ENCODE data around the gene ARHGEF11. TPM values are rescaled to one million over a fixed set of nuclear protein-coding genes. Genes with fewer than 3 reads are reported as not detected.

The ARHGEF11 gene
- total and polyA plus RNA-seq, 2 donors (not counting 1 experiment from before 2014, with no cell fraction given): 1.0 to 4.6 TPM

DNA sequence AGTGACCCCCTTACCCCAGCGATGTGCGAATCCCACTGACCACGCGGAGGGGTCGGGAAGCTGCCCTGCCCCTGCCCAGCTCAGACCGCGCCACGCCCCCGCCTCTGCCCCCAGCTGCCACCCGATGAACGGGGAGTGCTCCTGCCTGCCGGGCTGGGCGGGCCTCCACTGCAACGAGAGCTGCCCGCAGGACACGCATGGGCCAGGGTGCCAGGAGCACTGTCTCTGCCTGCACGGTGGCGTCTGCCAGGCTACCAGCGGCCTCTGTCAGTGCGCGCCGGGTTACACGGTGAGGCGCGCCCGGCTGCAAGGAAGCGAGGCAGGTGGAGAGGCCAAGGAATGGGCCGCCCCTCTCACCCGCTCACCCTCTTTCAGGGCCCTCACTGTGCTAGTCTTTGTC lies 137.0 kb downstream of the ARHGEF11 start:
- CTCF ChIA-PET: no interaction called here
- Histone ChIP-seq H3K27ac (ENCODE audit: low read length in 2 of 2) (no peak overlapping the region), H3K4me1 (ENCODE audit: control insufficient read depth in 2 of 2, insufficient read depth in 2 of 2, low read length in 2 of 2) (no peaks in the 10 kb centered on the region), H3K4me2 (replicated peaks; ENCODE audit: low read depth, low read length, poor library complexity, severe bottlenecking) (no peak overlapping the region), H3K36me3 (replicated peaks in 1 of 2; ENCODE audit: control extremely low read depth in 1 of 2, control insufficient read depth in 1 of 2, extremely low read depth in 1 of 2, insufficient read depth in 2 of 2, low read length in 1 of 2) (no peaks in the 10 kb centered on the region), H3K79me2 (ENCODE audit: control insufficient read depth, insufficient read depth, low read length) (no peaks in the 10 kb centered on the region), H3K9ac (ENCODE audit: low read length) (no peak overlapping the region), H3K4me3 (ENCODE audit: control extremely low read depth in 1 of 5, extremely low read depth in 1 of 5, insufficient read depth in 1 of 5, low read depth in 2 of 5, low read length in 4 of 5) (no peak overlapping the region), H3K9me3 (ENCODE audit: control extremely low read depth in 1 of 3, control insufficient read depth in 2 of 3, insufficient read depth in 1 of 3, low read length in 2 of 3) (peaks cover 0 to 11% (median 0%) of the 10 kb centered on the region in 3 donors), H2AFZ (ENCODE audit: insufficient read depth, low read depth, low read length, poor library complexity, severe bottlenecking) (no peak overlapping the region), H3K27me3 (replicated peaks in 1 of 4; ENCODE audit: control extremely low read depth in 1 of 4, control insufficient read depth in 3 of 4, insufficient read depth in 4 of 4, low read length in 3 of 4) (peaks cover 0 to 21% (median 1%) of the 10 kb centered on the region in 4 experiments), H4K20me1 (ENCODE audit: control insufficient read depth, insufficient read depth, low read length, poor library complexity, severe bottlenecking) (no peaks in the 10 kb centered on the region)
- ATAC-seq (ENCODE audit: low read depth) (no peak), DNase-seq (no peak)
- TF ChIP-seq EZH2 (IDR thresholded peaks at IDR 0.05; ENCODE audit: borderline replicate concordance, insufficient read depth, low read depth, low read length, poor library complexity, severe bottlenecking): no peak
- TF ChIP-seq, protein P1, sequence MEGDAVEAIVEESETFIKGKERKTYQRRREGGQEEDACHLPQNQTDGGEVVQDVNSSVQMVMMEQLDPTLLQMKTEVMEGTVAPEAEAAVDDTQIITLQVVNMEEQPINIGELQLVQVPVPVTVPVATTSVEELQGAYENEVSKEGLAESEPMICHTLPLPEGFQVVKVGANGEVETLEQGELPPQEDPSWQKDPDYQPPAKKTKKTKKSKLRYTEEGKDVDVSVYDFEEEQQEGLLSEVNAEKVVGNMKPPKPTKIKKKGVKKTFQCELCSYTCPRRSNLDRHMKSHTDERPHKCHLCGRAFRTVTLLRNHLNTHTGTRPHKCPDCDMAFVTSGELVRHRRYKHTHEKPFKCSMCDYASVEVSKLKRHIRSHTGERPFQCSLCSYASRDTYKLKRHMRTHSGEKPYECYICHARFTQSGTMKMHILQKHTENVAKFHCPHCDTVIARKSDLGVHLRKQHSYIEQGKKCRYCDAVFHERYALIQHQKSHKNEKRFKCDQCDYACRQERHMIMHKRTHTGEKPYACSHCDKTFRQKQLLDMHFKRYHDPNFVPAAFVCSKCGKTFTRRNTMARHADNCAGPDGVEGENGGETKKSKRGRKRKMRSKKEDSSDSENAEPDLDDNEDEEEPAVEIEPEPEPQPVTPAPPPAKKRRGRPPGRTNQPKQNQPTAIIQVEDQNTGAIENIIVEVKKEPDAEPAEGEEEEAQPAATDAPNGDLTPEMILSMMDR (IDR thresholded peaks at IDR 0.05): no peak
- peaks cover 2% of the 10 kb centered on the region for H3K4me1 Mint-ChIP-seq
- no peak overlapping the region for H3K4me3 Mint-ChIP-seq
- POLR2A ChIA-PET: no interaction called here
- no peak overlapping the region for H3K27ac Mint-ChIP-seq
- WGBS (ENCODE audit: insufficient coverage): 93% methylated on average over 29 of the region's 29 CpGs
- H3K27me3 Mint-ChIP-seq: peaks cover 24% of the 10 kb centered on the region
- intact Hi-C loops (cut with micrococcal nuclease): no loop called here
- no peaks in the 10 kb centered on the region for H3K9me3 Mint-ChIP-seq (ENCODE audit: insufficient read depth)

DNA sequence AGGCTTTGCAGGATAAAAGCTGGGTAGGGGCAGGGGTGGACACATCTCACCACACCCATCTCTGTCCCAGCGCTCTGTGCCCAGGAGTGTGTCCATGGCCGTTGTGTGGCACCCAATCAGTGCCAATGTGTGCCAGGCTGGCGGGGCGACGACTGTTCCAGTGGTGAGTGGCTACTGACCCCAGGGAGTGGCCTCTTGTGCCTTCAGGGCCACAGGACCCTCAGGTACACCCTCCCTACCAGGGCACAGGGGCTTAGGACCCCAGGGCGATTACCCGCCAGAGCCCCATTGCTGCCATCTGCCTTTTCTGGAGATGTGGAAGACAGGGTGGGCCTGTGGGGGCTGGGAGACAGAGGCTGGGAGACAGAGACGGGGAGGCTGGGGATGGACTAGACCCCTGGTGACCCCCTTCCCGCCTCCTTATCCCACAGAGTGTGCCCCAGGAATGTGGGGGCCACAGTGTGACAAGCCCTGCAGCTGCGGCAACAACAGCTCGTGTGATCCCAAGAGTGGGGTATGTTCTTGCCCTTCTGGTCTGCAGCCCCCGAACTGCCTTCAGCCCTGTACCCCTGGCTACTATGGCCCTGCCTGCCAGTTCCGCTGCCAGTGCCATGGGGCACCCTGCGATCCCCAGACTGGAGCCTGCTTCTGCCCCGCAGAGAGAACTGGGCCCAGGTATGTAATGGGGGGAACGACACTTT lies 139.2 kb downstream of the ARHGEF11 start:
- POLR2A ChIA-PET: no interaction called here
- H3K79me2 ChIP-seq (ENCODE audit: control insufficient read depth, insufficient read depth, low read length): no peaks in the 10 kb centered on the region
- Mint-ChIP-seq H3K9me3 (ENCODE audit: insufficient read depth) (no peaks in the 10 kb centered on the region), H3K4me3 (no peak overlapping the region), H3K4me1 (peaks cover 2% of the 10 kb centered on the region), H3K27me3 (peaks cover 16% of the 10 kb centered on the region), H3K27ac (no peak overlapping the region)
- no peak overlapping the region for H3K9ac ChIP-seq (ENCODE audit: low read length)
- TF ChIP-seq EZH2 (IDR thresholded peaks at IDR 0.05; ENCODE audit: borderline replicate concordance, insufficient read depth, low read depth, low read length, poor library complexity, severe bottlenecking): no peak
- TF ChIP-seq, protein P1 (IDR thresholded peaks at IDR 0.05): no peak
- no peak overlapping the region for H3K4me2 ChIP-seq (replicated peaks; ENCODE audit: low read depth, low read length, poor library complexity, severe bottlenecking)
- H3K36me3 ChIP-seq (replicated peaks in 1 of 2; ENCODE audit: control extremely low read depth in 1 of 2, control insufficient read depth in 1 of 2, extremely low read depth in 1 of 2, insufficient read depth in 2 of 2, low read length in 1 of 2): no peaks in the 10 kb centered on the region
- no peak overlapping the region for H2AFZ ChIP-seq (ENCODE audit: insufficient read depth, low read depth, low read length, poor library complexity, severe bottlenecking)
- DNase-seq (no peak), ATAC-seq (ENCODE audit: low read depth) (no peak)
- H3K4me1 ChIP-seq (ENCODE audit: control insufficient read depth in 2 of 2, insufficient read depth in 2 of 2, low read length in 2 of 2): no peaks in the 10 kb centered on the region
- no peak overlapping the region for H3K27ac ChIP-seq (ENCODE audit: low read length in 2 of 2)
- H3K4me3 ChIP-seq (ENCODE audit: control extremely low read depth in 1 of 5, extremely low read depth in 1 of 5, insufficient read depth in 1 of 5, low read depth in 2 of 5, low read length in 4 of 5): no peak overlapping the region
- no peaks in the 10 kb centered on the region for H4K20me1 ChIP-seq (ENCODE audit: control insufficient read depth, insufficient read depth, low read length, poor library complexity, severe bottlenecking)
- peaks cover 0 to 27% (median 1%) of the 10 kb centered on the region in 4 experiments for H3K27me3 ChIP-seq (replicated peaks in 1 of 4; ENCODE audit: control extremely low read depth in 1 of 4, control insufficient read depth in 3 of 4, insufficient read depth in 4 of 4, low read length in 3 of 4)
- intact Hi-C loops (cut with micrococcal nuclease): no loop called here
- CTCF ChIA-PET: no interaction called here
- peaks cover 0 to 11% (median 0%) of the 10 kb centered on the region in 3 donors for H3K9me3 ChIP-seq (ENCODE audit: control extremely low read depth in 1 of 3, control insufficient read depth in 2 of 3, insufficient read depth in 1 of 3, low read length in 2 of 3)
- WGBS (ENCODE audit: insufficient coverage): 94% methylated on average over 15 of the region's 16 CpGs

All from B cell (primary cell).